ENCODE results near the gene CLSTN2.

Gene CLSTN2

GRCh38 chr3:140034058-140034457 lies 99.1 kb downstream of the CLSTN2 start:
- Mint-ChIP-seq H3K4me3 (no peak overlapping the region), H3K4me1 (ENCODE audit: low read depth) (no peaks in the 10 kb centered on the region), H3K9me3 (ENCODE audit: low read depth) (no peaks in the 10 kb centered on the region), H3K27ac (no peak overlapping the region), H3K36me3 (no peaks in the 10 kb centered on the region), H3K27me3 (peaks cover 6% of the 10 kb centered on the region)

GRCh38 chr3:140035871-140036270 lies 100.9 kb downstream of the CLSTN2 start:
- no peaks in the 10 kb centered on the region for H3K4me1 Mint-ChIP-seq (ENCODE audit: low read depth)
- peaks cover 8% of the 10 kb centered on the region for H3K27me3 Mint-ChIP-seq
- H3K27ac Mint-ChIP-seq = no peak overlapping the region
- H3K4me3 Mint-ChIP-seq = no peak overlapping the region
- H3K9me3 Mint-ChIP-seq (ENCODE audit: low read depth) = no peaks in the 10 kb centered on the region
- H3K36me3 Mint-ChIP-seq = no peaks in the 10 kb centered on the region

- H3K27ac Mint-ChIP-seq = no peak overlapping the region
- H3K27me3 Mint-ChIP-seq = peaks cover 6% of the 10 kb centered on the region
- H3K36me3 Mint-ChIP-seq = no peaks in the 10 kb centered on the region
- H3K4me3 Mint-ChIP-seq = no peak overlapping the region
- no peaks in the 10 kb centered on the region for H3K4me1 Mint-ChIP-seq (ENCODE audit: low read depth)
- H3K9me3 Mint-ChIP-seq (ENCODE audit: low read depth) = no peaks in the 10 kb centered on the region
Measured at GRCh38 chr3:140050396-140050795, 115.4 kb downstream of the CLSTN2 start.

GRCh38 chr3:140051019-140051957 lies 116.3 kb downstream of the CLSTN2 start:
- no peak overlapping the region for H3K4me3 Mint-ChIP-seq
- H3K9me3 Mint-ChIP-seq (ENCODE audit: low read depth) = no peaks in the 10 kb centered on the region
- H3K27ac Mint-ChIP-seq = no peak overlapping the region
- H3K27me3 Mint-ChIP-seq = peaks cover 6% of the 10 kb centered on the region
- no peaks in the 10 kb centered on the region for H3K36me3 Mint-ChIP-seq
- H3K4me1 Mint-ChIP-seq (ENCODE audit: low read depth) = no peaks in the 10 kb centered on the region

- Mint-ChIP-seq H3K4me3 (no peak overlapping the region), H3K27ac (no peak overlapping the region), H3K27me3 (peaks cover 6% of the 10 kb centered on the region), H3K9me3 (ENCODE audit: low read depth) (no peaks in the 10 kb centered on the region), H3K4me1 (ENCODE audit: low read depth) (no peaks in the 10 kb centered on the region), H3K36me3 (no peaks in the 10 kb centered on the region)
Measured at GRCh38 chr3:140052771-140053702, 118.1 kb downstream of the CLSTN2 start.

GRCh38 chr3:140053794-140054193 lies 118.8 kb downstream of the CLSTN2 start:
- H3K9me3 Mint-ChIP-seq (ENCODE audit: low read depth) = no peaks in the 10 kb centered on the region
- no peak overlapping the region for H3K4me3 Mint-ChIP-seq
- H3K27me3 Mint-ChIP-seq = peaks cover 7% of the 10 kb centered on the region
- no peaks in the 10 kb centered on the region for H3K36me3 Mint-ChIP-seq
- no peak overlapping the region for H3K27ac Mint-ChIP-seq
- no peaks in the 10 kb centered on the region for H3K4me1 Mint-ChIP-seq (ENCODE audit: low read depth)

- H3K9me3 Mint-ChIP-seq (ENCODE audit: low read depth) = no peaks in the 10 kb centered on the region
- H3K36me3 Mint-ChIP-seq = no peaks in the 10 kb centered on the region
- H3K27ac Mint-ChIP-seq = no peak overlapping the region
- H3K4me1 Mint-ChIP-seq (ENCODE audit: low read depth) = no peaks in the 10 kb centered on the region
- peaks cover 5% of the 10 kb centered on the region for H3K27me3 Mint-ChIP-seq
- H3K4me3 Mint-ChIP-seq = no peak overlapping the region
Measured at GRCh38 chr3:140055092-140055791, 120.3 kb downstream of the CLSTN2 start.

- Mint-ChIP-seq H3K27me3 (peaks cover 4% of the 10 kb centered on the region), H3K9me3 (ENCODE audit: low read depth) (no peaks in the 10 kb centered on the region), H3K36me3 (no peaks in the 10 kb centered on the region), H3K4me1 (ENCODE audit: low read depth) (no peaks in the 10 kb centered on the region), H3K4me3 (no peak overlapping the region), H3K27ac (no peak overlapping the region)
Measured at GRCh38 chr3:140056047-140056446, 121.1 kb downstream of the CLSTN2 start.

- H3K4me3 Mint-ChIP-seq = no peak overlapping the region
- H3K27ac Mint-ChIP-seq = no peak overlapping the region
- H3K9me3 Mint-ChIP-seq (ENCODE audit: low read depth) = no peaks in the 10 kb centered on the region
- no peaks in the 10 kb centered on the region for H3K36me3 Mint-ChIP-seq
- no peaks in the 10 kb centered on the region for H3K4me1 Mint-ChIP-seq (ENCODE audit: low read depth)
- peaks cover 4% of the 10 kb centered on the region for H3K27me3 Mint-ChIP-seq
Measured at GRCh38 chr3:140061211-140061610, 126.2 kb downstream of the CLSTN2 start.

- Mint-ChIP-seq H3K36me3 (no peaks in the 10 kb centered on the region), H3K9me3 (ENCODE audit: low read depth) (no peaks in the 10 kb centered on the region), H3K4me1 (ENCODE audit: low read depth) (no peaks in the 10 kb centered on the region), H3K27ac (no peak overlapping the region), H3K4me3 (no peak overlapping the region), H3K27me3 (peaks cover 4% of the 10 kb centered on the region)
Measured at GRCh38 chr3:140062461-140062860, 127.5 kb downstream of the CLSTN2 start.

- Mint-ChIP-seq H3K4me1 (ENCODE audit: low read depth) (no peaks in the 10 kb centered on the region), H3K9me3 (ENCODE audit: low read depth) (no peaks in the 10 kb centered on the region), H3K27me3 (no peaks in the 10 kb centered on the region), H3K36me3 (no peaks in the 10 kb centered on the region), H3K27ac (no peak overlapping the region), H3K4me3 (no peak overlapping the region)
Measured at GRCh38 chr3:140067487-140067886, 132.5 kb downstream of the CLSTN2 start.

- Mint-ChIP-seq H3K36me3 (no peaks in the 10 kb centered on the region), H3K9me3 (ENCODE audit: low read depth) (no peaks in the 10 kb centered on the region), H3K4me3 (no peak overlapping the region), H3K27me3 (no peaks in the 10 kb centered on the region), H3K4me1 (ENCODE audit: low read depth) (no peaks in the 10 kb centered on the region), H3K27ac (no peak overlapping the region)
Measured at GRCh38 chr3:140068494-140069017, 133.6 kb downstream of the CLSTN2 start.

- Mint-ChIP-seq H3K36me3 (no peaks in the 10 kb centered on the region), H3K4me3 (no peak overlapping the region), H3K9me3 (ENCODE audit: low read depth) (no peaks in the 10 kb centered on the region), H3K27ac (no peak overlapping the region), H3K4me1 (ENCODE audit: low read depth) (no peaks in the 10 kb centered on the region), H3K27me3 (peaks cover 2% of the 10 kb centered on the region)
Measured at GRCh38 chr3:140073278-140074045, 138.5 kb downstream of the CLSTN2 start.

- Mint-ChIP-seq H3K36me3 (no peaks in the 10 kb centered on the region), H3K27me3 (peaks cover 2% of the 10 kb centered on the region), H3K27ac (no peak overlapping the region), H3K4me3 (no peak overlapping the region), H3K4me1 (ENCODE audit: low read depth) (no peaks in the 10 kb centered on the region), H3K9me3 (ENCODE audit: low read depth) (no peaks in the 10 kb centered on the region)
Measured at GRCh38 chr3:140076552-140076951, 141.6 kb downstream of the CLSTN2 start.
